ENCODE measurements around the gene TMEM272. TPM values are rescaled to one million over a fixed set of nuclear protein-coding genes. Genes with fewer than 3 reads are reported as not detected.

TMEM272 gene
- total and polyA plus RNA-seq, 9 of the 15 experiments (the other 6 are each of a cell fraction or from before 2014, with no cell fraction given): 0.04 to 0.16 (median 0.06) TPM; not detected in 2

DNA sequence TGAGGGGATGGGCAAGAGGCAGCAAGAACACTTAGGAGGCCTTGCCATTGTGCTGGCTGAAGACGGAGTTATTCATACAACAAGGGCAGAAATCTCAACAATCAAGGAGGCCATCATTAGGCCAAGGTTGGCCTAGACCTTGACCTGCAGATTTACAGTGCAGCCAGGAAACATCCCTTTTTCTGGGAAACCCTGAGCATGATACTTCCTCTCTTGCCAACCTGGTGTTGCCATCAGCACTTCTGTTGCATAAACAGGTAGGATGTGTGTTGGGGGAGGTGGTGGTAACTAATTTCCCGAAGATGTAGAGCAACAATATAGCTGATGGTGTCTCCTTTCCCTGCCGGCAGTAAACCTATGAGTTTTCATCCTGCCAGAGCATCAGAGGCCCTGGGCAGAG is 8.0 kb downstream of the TMEM272 start:
- no peak for DNase-seq (ENCODE audit: extremely low read depth in 1 of 4, low spot score in 3 of 4)
- Histone ChIP-seq H3K4me2 (ENCODE audit: insufficient read depth, low read length) (no peak overlapping the region), H2AFZ (ENCODE audit: low read depth, low read length) (no peak overlapping the region), H3K4me3 (no peak overlapping the region), H3K4me1 (replicated peaks in 1 of 2; ENCODE audit: control insufficient read depth in 2 of 2, insufficient read depth in 2 of 2, low read length in 2 of 2) (peaks cover 0 to 8% of the 10 kb centered on the region in 2 experiments; a peak in 2 of 5 replicates), H3K27me3 (ENCODE audit: control insufficient read depth in 2 of 2, insufficient read depth in 2 of 2, low read length in 2 of 2) (peaks cover 0 to 5% of the 10 kb centered on the region in 2 experiments; a peak in 2 of 5 replicates), H3K36me3 (ENCODE audit: control insufficient read depth, insufficient read depth, low read length) (no peaks in the 10 kb centered on the region), H3K9me3 (replicated peaks; ENCODE audit: control insufficient read depth, insufficient read depth, low read depth, low read length) (no peaks in the 10 kb centered on the region), H4K20me1 (replicated peaks; ENCODE audit: control insufficient read depth, insufficient read depth, low read length) (no peaks in the 10 kb centered on the region), H3K79me2 (ENCODE audit: control insufficient read depth, insufficient read depth, low read length) (no peaks in the 10 kb centered on the region), H3K9me1 (ENCODE audit: control insufficient read depth, insufficient read depth, low read length) (no peaks in the 10 kb centered on the region), H3K27ac (ENCODE audit: extremely low read depth, low read depth, low read length) (no peak overlapping the region), H3K9ac (ENCODE audit: insufficient read depth in 1 of 2, low read depth in 2 of 2, low read length in 2 of 2) (no peak overlapping the region)
- in situ Hi-C loops (cut with MboI): no loop called here
- TF ChIP-seq DMBX1 (CRISPR knock-in tag; IDR thresholded peaks at IDR 0.05; ENCODE audit: borderline replicate concordance) (no peak), MAFG (tag; conservative IDR thresholded peaks at IDR 0.05) (no peak), NR2C1 (IDR thresholded peaks at IDR 0.05) (no peak), NR2C1 (tag; IDR thresholded peaks at IDR 0.05) (no peak), E2F3 (CRISPR knock-in tag; IDR thresholded peaks at IDR 0.05) (no peak), GATA2 (CRISPR knock-in tag; IDR thresholded peaks at IDR 0.05) (no peak), HEY1 (CRISPR knock-in tag; IDR thresholded peaks at IDR 0.05; ENCODE audit: borderline replicate concordance) (no peak)
- TF ChIP-seq, protein P1, sequence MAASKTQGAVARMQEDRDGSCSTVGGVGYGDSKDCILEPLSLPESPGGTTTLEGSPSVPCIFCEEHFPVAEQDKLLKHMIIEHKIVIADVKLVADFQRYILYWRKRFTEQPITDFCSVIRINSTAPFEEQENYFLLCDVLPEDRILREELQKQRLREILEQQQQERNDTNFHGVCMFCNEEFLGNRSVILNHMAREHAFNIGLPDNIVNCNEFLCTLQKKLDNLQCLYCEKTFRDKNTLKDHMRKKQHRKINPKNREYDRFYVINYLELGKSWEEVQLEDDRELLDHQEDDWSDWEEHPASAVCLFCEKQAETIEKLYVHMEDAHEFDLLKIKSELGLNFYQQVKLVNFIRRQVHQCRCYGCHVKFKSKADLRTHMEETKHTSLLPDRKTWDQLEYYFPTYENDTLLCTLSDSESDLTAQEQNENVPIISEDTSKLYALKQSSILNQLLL (CRISPR knock-in tag; IDR thresholded peaks at IDR 0.05; ENCODE audit: borderline replicate concordance): no peak
- TF ChIP-seq, protein P2, sequence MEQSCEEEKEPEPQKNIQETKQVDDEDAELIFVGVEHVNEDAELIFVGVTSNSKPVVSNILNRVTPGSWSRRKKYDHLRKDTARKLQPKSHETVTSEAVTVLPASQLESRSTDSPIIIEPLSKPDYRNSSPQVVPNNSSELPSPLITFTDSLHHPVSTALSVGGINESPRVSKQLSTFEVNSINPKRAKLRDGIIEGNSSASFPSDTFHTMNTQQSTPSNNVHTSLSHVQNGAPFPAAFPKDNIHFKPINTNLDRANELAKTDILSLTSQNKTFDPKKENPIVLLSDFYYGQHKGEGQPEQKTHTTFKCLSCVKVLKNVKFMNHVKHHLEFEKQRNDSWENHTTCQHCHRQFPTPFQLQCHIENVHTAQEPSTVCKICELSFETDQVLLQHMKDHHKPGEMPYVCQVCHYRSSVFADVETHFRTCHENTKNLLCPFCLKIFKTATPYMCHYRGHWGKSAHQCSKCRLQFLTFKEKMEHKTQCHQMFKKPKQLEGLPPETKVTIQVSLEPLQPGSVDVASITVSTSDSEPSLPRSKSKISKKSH (CRISPR knock-in tag; IDR thresholded peaks at IDR 0.05): no peak
- CTCF ChIA-PET (ENCODE audit: low intra/inter-chr PET ratio): no interaction called here
- no peak for ATAC-seq
- BruUV-seq (replicated peaks): no TSS peak
- intact Hi-C loops (cut with micrococcal nuclease): no loop called here
- 37% methylated on average over 3 of the region's 3 CpGs for WGBS (ENCODE audit: insufficient coverage, low coverage, missing lambda C conversion rate)
- no peak for FAIRE-seq
- POLR2A ChIA-PET: interaction anchor here (0.5 kb wide), 1 partner anchor 779 kb away, joined by 3 read pairs; no protein-coding TSS in a partner anchor
